Activated CD4-positive, alpha-beta T cell treated with anti-CD3 and anti-CD28 coated beads, Interleukin-2, amount 10 ng/mL, durations not matched to agents 24 days and 14 days (primary cell): ENCODE results near the gene RASGRP1. TPM values are rescaled to one million over a fixed set of nuclear protein-coding genes. Genes with fewer than 3 reads are reported as not detected.
A peak's percentile ranks its signal among the peaks of the same experiment; 100 is the strongest.

ENCODE experiments used
- DNase-seq: peaks from one replicate; pipeline ENCODE4 v3.0.0; 2022
- H3K27ac Mint-ChIP-seq: one replicate; pipeline ENCODE4 v1.8.0; 2022; ENCODE audit warnings: mild to moderate bottlenecking, mixed read lengths
- H3K27me3 Mint-ChIP-seq: one replicate; pipeline ENCODE4 v1.8.0; 2022; ENCODE audit warnings: mixed read lengths
- H3K36me3 Mint-ChIP-seq: one replicate; pipeline ENCODE4 v1.8.0; 2022; ENCODE audit warnings: low read depth, mild to moderate bottlenecking, mixed read lengths
- H3K4me1 Mint-ChIP-seq: one replicate; pipeline ENCODE4 v1.8.0; 2021; ENCODE audit warnings: mixed read lengths
- H3K4me3 Mint-ChIP-seq: one replicate; pipeline ENCODE4 v1.8.0; 2022; ENCODE audit warnings: mild to moderate bottlenecking, moderate library complexity, mixed read lengths
- H3K9me3 Mint-ChIP-seq: one replicate; pipeline ENCODE4 v1.8.0; 2021; ENCODE audit warnings: mixed read lengths
- intact Hi-C: fragments of 100-400 bp; cut with micrococcal nuclease; formaldehyde crosslinking; loops from one replicate; pipeline ENCODE4 v1.15.1; 2023
- total RNA-seq: library from RNA; stranded (reverse); gene quantifications from 2 replicates; pipeline ENCODE4 v1.2.3, GENCODE V29; 2022

RASGRP1 gene
- total RNA-seq: 94.4 and 94.7 TPM in 2 replicates

GRCh38 chr15:38564557-38565286 lies at the start of gene RASGRP1:
Gene RASGRP1, minus strand, starts transcription at chr15:38564814. Its CDS starts 186 bp downstream, at chr15:38564628.
- intact Hi-C loops: loop anchor here (1.0 to 5.0 kb wide), 7 partner anchors 37 to 126 kb away; no protein-coding TSS in a partner anchor
- Mint-ChIP-seq H3K4me1 (peaks cover 55% of the 10 kb centered on the region), H3K9me3 (peaks cover 8% of the 10 kb centered on the region), H3K4me3 (peak within 1 kb of the TSS; percentile 95), H3K27ac (peak within 1 kb of the TSS; percentile 99), H3K36me3 (peaks cover 43% of the 10 kb centered on the region), H3K27me3 (no peaks in the 10 kb centered on the region)
- DNase-seq: peak; percentile 96

DNA sequence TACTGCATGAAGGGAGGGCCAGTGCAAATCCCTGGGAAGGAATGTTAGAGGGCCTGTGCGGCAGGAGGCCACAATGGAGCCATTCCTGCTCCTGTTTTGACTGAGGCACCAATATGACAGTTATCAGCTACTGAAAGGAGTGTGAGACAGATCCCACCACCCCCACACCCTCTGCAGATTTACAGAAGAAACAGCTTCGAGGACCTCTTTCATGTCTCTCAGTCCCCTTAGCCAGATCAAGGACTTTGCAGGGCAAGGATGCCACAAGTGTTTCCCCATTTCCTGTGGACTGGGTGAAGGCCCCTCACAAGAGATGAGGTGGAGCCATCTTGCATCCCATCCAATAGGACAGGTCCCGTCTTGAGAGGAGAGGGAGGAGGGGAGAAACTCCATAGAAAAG lies 48.5 kb upstream of the RASGRP1 start:
- Mint-ChIP-seq H3K4me1 (peaks cover 68% of the 10 kb centered on the region), H3K27ac (peak overlapping the region; percentile 96), H3K9me3 (peaks cover 27% of the 10 kb centered on the region), H3K27me3 (no peaks in the 10 kb centered on the region), H3K36me3 (peaks cover 6% of the 10 kb centered on the region), H3K4me3 (peak overlapping the region; percentile 79)
- no peak for DNase-seq
- intact Hi-C loops: loop anchor here (10.0 kb wide), 1 partner anchor 1012 kb away; no protein-coding TSS in a partner anchor

DNA sequence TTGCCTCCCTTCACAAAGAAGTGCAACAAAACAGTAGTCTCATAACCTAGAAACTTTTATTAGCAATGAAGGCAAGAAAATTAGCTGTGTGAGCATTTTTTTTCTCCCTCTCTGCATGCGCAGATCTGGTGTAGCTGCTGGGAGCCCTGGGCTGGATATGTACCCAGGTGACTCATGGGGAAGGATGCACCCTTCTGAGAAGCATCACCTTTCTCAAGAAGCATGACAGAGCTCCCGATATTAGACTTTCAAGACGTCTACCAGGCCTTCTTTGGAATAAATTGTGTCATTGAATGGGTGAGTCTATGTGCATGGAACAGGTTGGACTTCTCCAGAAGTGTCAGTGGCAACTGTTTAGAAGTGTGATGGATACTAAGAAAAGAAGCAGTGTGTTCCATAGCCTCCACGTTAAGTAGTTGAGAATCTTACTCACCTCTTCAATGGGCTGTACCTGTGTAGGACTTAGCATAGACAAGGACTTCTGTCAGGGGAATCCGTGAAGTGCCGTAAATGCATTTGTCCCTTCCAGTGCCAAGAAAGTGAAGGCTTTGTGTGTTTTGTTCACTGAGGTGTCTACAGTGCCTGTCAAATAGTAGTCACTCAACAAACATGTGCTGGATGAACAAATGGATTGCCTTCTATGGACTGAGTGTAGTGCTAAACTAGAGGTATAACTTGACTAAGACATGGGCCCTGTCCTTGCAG lies 47.7 kb upstream of the RASGRP1 start:
- peak; percentile 76 for DNase-seq
- Mint-ChIP-seq H3K36me3 (peaks cover 5% of the 10 kb centered on the region), H3K9me3 (peaks cover 27% of the 10 kb centered on the region), H3K4me3 (peak overlapping the region; percentile 79), H3K27ac (peak overlapping the region; percentile 96), H3K4me1 (peaks cover 65% of the 10 kb centered on the region), H3K27me3 (no peaks in the 10 kb centered on the region)
- intact Hi-C loops: loop anchor here (1.0 to 10.0 kb wide), 3 partner anchors 19 to 1012 kb away; no protein-coding TSS in a partner anchor

DNA sequence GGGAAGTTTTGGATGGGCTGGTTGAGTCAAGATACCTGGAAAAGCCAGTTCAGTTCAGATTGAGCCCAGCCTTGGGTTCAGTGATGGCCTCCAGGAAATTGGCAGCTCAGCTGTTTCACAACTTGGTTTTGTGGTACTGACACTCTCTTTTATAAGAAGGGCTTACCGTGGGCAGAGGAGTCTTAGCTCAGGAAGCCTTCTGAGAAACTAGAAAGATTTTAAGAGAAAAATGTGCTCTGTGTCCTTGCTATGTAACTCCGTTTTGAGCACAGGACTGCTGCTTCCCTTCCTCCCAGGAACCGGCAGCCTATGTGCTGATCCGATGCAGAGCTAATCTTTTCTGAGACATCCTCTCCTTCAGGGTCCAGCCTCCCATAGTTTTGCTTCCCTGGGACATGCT lies 46.6 kb upstream of the RASGRP1 start:
- Mint-ChIP-seq H3K4me1 (peaks cover 74% of the 10 kb centered on the region), H3K27me3 (no peaks in the 10 kb centered on the region), H3K27ac (peak overlapping the region; percentile 96), H3K4me3 (peak overlapping the region; percentile 79), H3K9me3 (peaks cover 27% of the 10 kb centered on the region), H3K36me3 (peaks cover 5% of the 10 kb centered on the region)
- peak; percentile 85 for DNase-seq
- intact Hi-C loops: loop anchor here (1.0 to 10.0 kb wide), 5 partner anchors 40 to 1014 kb away; no protein-coding TSS in a partner anchor

DNA sequence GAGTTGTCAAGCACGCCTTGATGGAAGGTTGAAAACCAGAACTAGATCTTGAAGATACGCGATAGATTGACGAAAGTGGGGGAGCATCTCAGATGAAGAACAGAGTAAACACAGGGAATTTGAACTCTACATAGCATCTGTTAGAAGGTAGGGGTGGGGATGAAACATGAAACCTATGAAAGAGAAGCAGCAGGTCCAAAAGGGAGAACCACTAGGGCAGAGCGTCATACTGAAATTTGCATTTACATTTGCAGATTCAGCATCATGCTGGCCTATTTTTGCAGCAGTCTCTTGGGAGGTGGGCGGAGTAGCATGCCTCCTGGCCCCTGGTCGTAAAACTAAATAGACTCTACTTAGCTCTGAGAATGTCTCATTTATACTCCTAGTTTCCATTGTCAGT lies 46.1 kb upstream of the RASGRP1 start:
- intact Hi-C loops: loop anchor here (1.0 to 10.0 kb wide), 6 partner anchors 41 to 1014 kb away; no protein-coding TSS in a partner anchor
- peak; percentile 79 for DNase-seq
- Mint-ChIP-seq H3K27ac (peak overlapping the region; percentile 96), H3K9me3 (peaks cover 27% of the 10 kb centered on the region), H3K4me3 (peak overlapping the region; percentile 79), H3K4me1 (peaks cover 79% of the 10 kb centered on the region), H3K27me3 (no peaks in the 10 kb centered on the region), H3K36me3 (peaks cover 5% of the 10 kb centered on the region)

- Mint-ChIP-seq H3K27ac (peak overlapping the region; percentile 96), H3K27me3 (no peaks in the 10 kb centered on the region), H3K4me1 (peaks cover 76% of the 10 kb centered on the region), H3K36me3 (peaks cover 5% of the 10 kb centered on the region), H3K4me3 (peak overlapping the region; percentile 32), H3K9me3 (peaks cover 27% of the 10 kb centered on the region)
- intact Hi-C loops: no loop called here
- DNase-seq: no peak
These were observed 44.6 kb upstream of the RASGRP1 start for GRCh38 chr15:38609097-38609738.

- Mint-ChIP-seq H3K27me3 (no peaks in the 10 kb centered on the region), H3K27ac (peak overlapping the region; percentile 96), H3K4me3 (no peak overlapping the region), H3K36me3 (peaks cover 5% of the 10 kb centered on the region), H3K4me1 (peaks cover 73% of the 10 kb centered on the region), H3K9me3 (peaks cover 27% of the 10 kb centered on the region)
- no peak for DNase-seq
- intact Hi-C loops: no loop called here
These were observed 44.1 kb upstream of the RASGRP1 start for GRCh38 chr15:38608682-38609081.

DNA sequence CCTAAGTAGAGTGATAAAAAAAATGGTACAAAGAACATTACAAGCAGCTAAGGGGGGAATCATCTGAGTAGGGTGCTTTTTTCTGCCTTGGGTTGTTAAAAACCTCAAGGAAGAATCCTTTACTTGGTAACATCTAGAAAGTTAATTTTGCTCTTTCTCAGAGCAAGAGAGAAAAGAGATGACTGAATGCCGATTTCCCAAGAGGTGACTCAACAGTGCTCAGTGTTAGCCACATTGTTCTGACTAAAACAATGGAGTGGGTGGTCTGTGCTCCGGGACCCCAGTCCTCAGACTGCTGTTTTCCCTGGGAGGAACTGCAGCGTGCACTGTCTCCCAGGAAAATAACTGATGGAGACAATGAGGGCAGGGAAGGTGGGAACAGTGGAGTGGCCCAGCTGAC lies 41.1 kb upstream of the RASGRP1 start:
- H3K36me3 Mint-ChIP-seq: peaks cover 1% of the 10 kb centered on the region
- H3K27ac Mint-ChIP-seq: peak overlapping the region; percentile 68
- H3K4me1 Mint-ChIP-seq: peaks cover 44% of the 10 kb centered on the region
- H3K27me3 Mint-ChIP-seq: no peaks in the 10 kb centered on the region
- peaks cover 17% of the 10 kb centered on the region for H3K9me3 Mint-ChIP-seq
- no peak for DNase-seq
- H3K4me3 Mint-ChIP-seq: no peak overlapping the region
- intact Hi-C loops: no loop called here

DNA sequence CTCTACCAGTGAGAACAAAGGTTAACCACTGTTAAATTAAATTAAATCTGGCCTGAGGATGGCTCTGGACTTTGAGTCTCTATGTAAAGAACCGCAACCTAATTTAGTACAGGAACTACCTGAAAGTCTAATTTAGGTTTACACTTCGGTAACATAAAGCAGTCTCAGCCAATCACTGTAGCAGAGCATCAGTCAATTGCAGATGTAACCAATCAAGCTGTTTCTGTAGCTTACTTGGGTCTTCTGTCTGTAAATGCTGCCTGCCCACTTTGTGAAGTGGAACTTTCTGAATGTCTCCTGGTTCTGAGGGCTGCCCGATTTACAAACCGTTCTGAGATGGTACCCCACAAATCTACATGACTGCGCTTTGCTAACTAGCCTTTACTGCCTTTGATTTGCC lies 39.1 kb upstream of the RASGRP1 start:
- no peaks in the 10 kb centered on the region for H3K27me3 Mint-ChIP-seq
- no peak overlapping the region for H3K4me3 Mint-ChIP-seq
- no peaks in the 10 kb centered on the region for H3K36me3 Mint-ChIP-seq
- no peak for DNase-seq
- intact Hi-C loops: no loop called here
- H3K9me3 Mint-ChIP-seq: peaks cover 2% of the 10 kb centered on the region
- H3K4me1 Mint-ChIP-seq: peaks cover 25% of the 10 kb centered on the region
- H3K27ac Mint-ChIP-seq: no peak overlapping the region

DNA sequence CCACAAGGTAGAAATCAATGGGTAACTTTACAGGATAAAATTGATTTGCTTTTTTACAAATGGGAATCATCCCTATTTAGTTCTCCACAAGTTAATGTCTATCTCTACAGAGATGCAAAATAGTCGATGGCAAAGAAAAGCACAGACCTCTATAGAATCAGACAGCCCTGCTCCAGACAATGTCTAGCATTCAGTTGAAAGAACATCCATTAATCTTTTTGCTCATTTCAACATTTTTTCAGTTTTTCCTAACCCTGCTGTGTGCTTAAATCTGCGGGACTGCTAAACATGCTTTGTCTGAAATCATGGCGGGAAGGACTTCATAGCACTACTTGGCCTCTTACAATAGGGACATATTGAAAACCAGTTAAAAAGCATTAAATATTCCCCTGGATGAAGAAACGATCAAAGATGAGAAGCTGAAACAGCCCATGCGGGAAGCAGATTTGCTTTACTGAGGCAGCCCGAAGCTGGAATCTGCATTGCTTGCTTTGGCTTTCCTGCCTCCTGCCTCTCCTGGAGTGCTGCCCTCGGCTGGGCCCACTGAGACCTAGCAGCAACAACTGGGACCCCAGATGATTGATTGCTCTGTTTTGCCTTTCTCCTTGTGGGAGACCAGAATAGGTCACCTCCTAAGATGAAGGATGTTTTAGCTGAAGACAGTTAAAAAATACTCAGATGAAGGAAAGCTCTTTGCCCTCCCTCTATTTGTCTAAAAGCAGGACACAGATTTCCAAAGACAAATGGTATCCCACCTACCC lies 38.5 kb upstream of the RASGRP1 start:
- no peak for DNase-seq
- no peaks in the 10 kb centered on the region for H3K9me3 Mint-ChIP-seq
- H3K36me3 Mint-ChIP-seq: no peaks in the 10 kb centered on the region
- H3K4me3 Mint-ChIP-seq: no peak overlapping the region
- H3K27me3 Mint-ChIP-seq: no peaks in the 10 kb centered on the region
- H3K27ac Mint-ChIP-seq: no peak overlapping the region
- intact Hi-C loops: no loop called here
- peaks cover 19% of the 10 kb centered on the region for H3K4me1 Mint-ChIP-seq

DNA sequence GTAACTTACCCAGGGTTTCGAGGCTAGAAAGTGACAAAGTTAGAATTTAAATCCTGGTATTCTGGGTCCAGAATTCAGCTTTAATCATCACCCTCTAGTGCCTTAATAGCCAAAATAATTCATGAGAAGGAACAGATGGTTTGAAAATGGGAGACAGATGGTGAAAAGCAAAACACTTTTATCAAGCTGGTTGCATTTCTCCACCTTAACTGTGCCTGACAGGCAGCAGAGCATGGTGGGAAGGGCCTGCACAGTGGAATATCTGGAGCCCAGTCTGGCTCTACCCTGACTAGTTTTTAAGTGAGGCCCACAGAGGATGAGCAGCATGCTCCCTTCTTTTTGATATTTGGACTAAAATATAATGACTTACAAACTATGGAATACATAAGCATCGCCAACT lies 35.6 kb upstream of the RASGRP1 start:
- DNase-seq: no peak
- no peaks in the 10 kb centered on the region for H3K27me3 Mint-ChIP-seq
- H3K4me3 Mint-ChIP-seq: no peak overlapping the region
- no peaks in the 10 kb centered on the region for H3K36me3 Mint-ChIP-seq
- intact Hi-C loops: no loop called here
- H3K4me1 Mint-ChIP-seq: peaks cover 4% of the 10 kb centered on the region
- H3K9me3 Mint-ChIP-seq: peaks cover 5% of the 10 kb centered on the region
- no peak overlapping the region for H3K27ac Mint-ChIP-seq

DNA sequence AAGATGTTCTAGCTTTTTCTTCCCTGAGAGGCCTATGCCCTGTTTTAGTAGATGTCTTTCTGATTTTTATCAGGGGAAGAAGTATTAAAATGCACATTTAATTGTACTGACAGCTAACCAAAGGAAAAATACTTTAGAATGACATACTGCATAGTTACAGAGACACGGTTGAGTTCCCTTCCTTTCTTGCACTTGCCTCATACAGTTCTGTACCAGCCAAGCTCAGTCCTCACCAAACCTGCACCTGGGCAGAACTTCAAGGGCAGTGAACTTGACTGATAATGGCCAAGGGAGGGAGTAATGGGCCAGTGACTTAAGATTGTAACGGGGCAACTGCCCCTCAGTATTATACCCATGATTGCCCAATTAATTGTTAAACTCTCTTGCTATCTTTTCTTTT lies 34.1 kb upstream of the RASGRP1 start:
- Mint-ChIP-seq H3K27ac (no peak overlapping the region), H3K27me3 (no peaks in the 10 kb centered on the region), H3K4me1 (no peaks in the 10 kb centered on the region), H3K9me3 (peaks cover 5% of the 10 kb centered on the region), H3K4me3 (no peak overlapping the region), H3K36me3 (no peaks in the 10 kb centered on the region)
- DNase-seq: no peak
- intact Hi-C loops: no loop called here

DNA sequence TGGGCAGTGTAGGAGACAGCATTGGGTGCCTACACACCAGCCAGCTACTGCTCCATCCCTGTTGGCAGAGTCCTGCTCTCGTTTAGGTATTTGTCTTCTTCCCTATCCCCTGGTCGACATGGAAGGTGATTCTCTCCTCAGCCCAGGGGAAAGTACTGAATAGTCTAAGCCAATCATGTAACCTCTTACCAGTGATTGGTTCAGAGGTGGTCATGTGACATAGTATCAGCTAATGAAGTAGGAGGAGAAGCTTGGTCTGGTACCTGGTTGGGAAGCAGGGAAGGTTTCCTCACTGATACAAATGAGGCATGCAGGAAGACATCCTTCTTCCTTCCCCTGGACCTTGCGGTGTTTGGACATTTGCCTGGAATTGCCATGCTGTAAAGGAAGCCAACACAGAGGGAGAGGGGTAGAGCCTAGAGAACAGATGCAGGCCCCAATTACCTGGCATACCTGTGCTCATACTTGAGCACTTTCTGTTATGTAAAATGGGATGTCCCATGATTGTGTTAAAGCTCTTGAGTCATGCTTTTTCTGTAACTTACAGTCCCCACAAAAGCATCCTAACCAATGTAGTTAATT lies 32.7 kb upstream of the RASGRP1 start:
- no peak for DNase-seq
- Mint-ChIP-seq H3K4me3 (no peak overlapping the region), H3K27me3 (no peaks in the 10 kb centered on the region), H3K9me3 (peaks cover 5% of the 10 kb centered on the region), H3K36me3 (no peaks in the 10 kb centered on the region), H3K4me1 (no peaks in the 10 kb centered on the region), H3K27ac (no peak overlapping the region)
- intact Hi-C loops: no loop called here
